Liver (tissue), 9 donors: ENCODE measurements around the gene CHAT. TPM values are rescaled to one million over a fixed set of nuclear protein-coding genes. Genes with fewer than 3 reads are reported as not detected.

ENCODE experiments used
- DNase-seq: peaks from one replicate; pipeline ENCODE4 v3.0.0-alpha.2; 2017; ENCODE audit warnings: low spot score
- H3K27ac ChIP-seq, 2 donors: one replicate each; pipeline ENCODE4 v1.7.0; 2013; ENCODE audit warnings: inconsistent platforms in 2 of 2, low read length in 2 of 2, control low read depth in 1 of 2, low read depth in 1 of 2, mild to moderate bottlenecking in 1 of 2
- H3K27me3 ChIP-seq, 4 donors: one replicate each; pipeline versions ENCODE4 v1.6.1 to v1.7.0; 2013; ENCODE audit warnings: low read length in 3 of 4, inconsistent platforms in 1 of 4, mild to moderate bottlenecking in 1 of 4, moderate library complexity in 1 of 4; ENCODE audit not compliant: control insufficient read depth in 4 of 4, insufficient read depth in 4 of 4
- H3K36me3 ChIP-seq, 4 donors: one replicate each; pipeline versions ENCODE4 v1.6.1 to v1.7.0; 2013; ENCODE audit warnings: low read length in 3 of 4, mild to moderate bottlenecking in 3 of 4, low read depth in 1 of 4, moderate library complexity in 1 of 4; ENCODE audit not compliant: control insufficient read depth in 4 of 4, insufficient read depth in 3 of 4
- H3K4me1 ChIP-seq, 4 donors: one replicate each; pipeline versions ENCODE4 v1.6.1 to v1.7.0; 2013; ENCODE audit warnings: low read length in 3 of 4, mild to moderate bottlenecking in 3 of 4, moderate library complexity in 1 of 4; ENCODE audit not compliant: control insufficient read depth in 4 of 4, insufficient read depth in 4 of 4
- H3K4me3 ChIP-seq, 3 donors: one replicate each; pipeline versions ENCODE4 v1.6.1 to v1.7.0; 2013; ENCODE audit warnings: low read length in 3 of 3, control low read depth in 1 of 3, low read depth in 1 of 3, mild to moderate bottlenecking in 1 of 3
- H3K9ac ChIP-seq, 2 donors: one replicate each; pipeline ENCODE4 v1.7.0; 2013; ENCODE audit warnings: low read length in 2 of 2, mild to moderate bottlenecking in 2 of 2, moderate library complexity in 2 of 2, control low read depth in 1 of 2, low read depth in 1 of 2
- H3K9me3 ChIP-seq, 4 donors: one replicate each; pipeline versions ENCODE4 v1.6.1 to v1.7.0; 2013; ENCODE audit warnings: low read length in 3 of 4; ENCODE audit not compliant: control insufficient read depth in 4 of 4
- ATF3 ChIP-seq: IDR thresholded peaks from 2 replicates; pipeline ENCODE4 v1.6.1; 2016; ENCODE audit warnings: antibody characterized with exemption
- CTCF ChIP-seq: fragments of 150-350 bp; IDR thresholded peaks from 2 replicates; pipeline ENCODE4 v1.5.1; 2017; ENCODE audit warnings: improper control_type of control experiment, low read depth, low read length; ENCODE audit not compliant: missing input control
- EGR1 ChIP-seq, 2 donors: IDR thresholded peaks; 2 replicates each; pipeline ENCODE4 v1.6.1; 2016 to 2018; ENCODE audit warnings: antibody characterized with exemption in 2 of 2, low read depth in 2 of 2
- FOXA1 ChIP-seq: IDR thresholded peaks from 2 replicates; pipeline ENCODE4 v1.6.1; 2016; ENCODE audit warnings: antibody characterized with exemption
- FOXA2 ChIP-seq: IDR thresholded peaks from 2 replicates; pipeline ENCODE4 v1.6.1; 2016; ENCODE audit warnings: antibody characterized with exemption
- GABPA ChIP-seq, 2 donors: IDR thresholded peaks in 1 of 2; conservative IDR thresholded peaks in 1 of 2; 2 replicates each; pipeline ENCODE4 v1.6.1; 2016; ENCODE audit warnings: antibody characterized with exemption in 2 of 2, mild to moderate bottlenecking in 1 of 2, moderate library complexity in 1 of 2
- HNF4A ChIP-seq, 2 donors: conservative IDR thresholded peaks; 2 replicates each; pipeline ENCODE4 v1.6.1; 2016; ENCODE audit warnings: antibody characterized with exemption in 2 of 2, mild to moderate bottlenecking in 2 of 2
- HNF4G ChIP-seq: IDR thresholded peaks from 2 replicates; pipeline ENCODE4 v1.6.1; 2016; ENCODE audit warnings: antibody characterized with exemption
- JUND ChIP-seq, 2 donors: IDR thresholded peaks; 2 replicates each; pipeline ENCODE4 v1.6.1; 2016; ENCODE audit warnings: antibody characterized with exemption in 2 of 2
- MAX ChIP-seq: IDR thresholded peaks from 2 replicates; pipeline ENCODE4 v1.6.1; 2016; ENCODE audit warnings: antibody characterized with exemption
- NR2F2 ChIP-seq: IDR thresholded peaks from 2 replicates; pipeline ENCODE4 v1.6.1; 2016; ENCODE audit warnings: antibody characterized with exemption
- RAD21 ChIP-seq, 2 donors: IDR thresholded peaks; 2 replicates each; pipeline ENCODE4 v1.6.1; 2016; ENCODE audit warnings: antibody characterized with exemption in 2 of 2, mild to moderate bottlenecking in 2 of 2
- REST ChIP-seq: IDR thresholded peaks from 2 replicates; pipeline ENCODE4 v1.6.1; 2016; ENCODE audit warnings: antibody characterized with exemption, mild to moderate bottlenecking
- RXRA ChIP-seq, 2 donors: IDR thresholded peaks; 2 replicates each; pipeline ENCODE4 v1.6.1; 2017 to 2018; ENCODE audit warnings: antibody characterized with exemption in 2 of 2, mild to moderate bottlenecking in 1 of 2
- SP1 ChIP-seq: IDR thresholded peaks from 2 replicates; pipeline ENCODE4 v1.6.1; 2018; ENCODE audit warnings: antibody characterized with exemption, mild to moderate bottlenecking
- TAF1 ChIP-seq: conservative IDR thresholded peaks from 2 replicates; pipeline ENCODE4 v1.6.1; 2016; ENCODE audit warnings: antibody characterized with exemption, mild to moderate bottlenecking
- YY1 ChIP-seq: IDR thresholded peaks from 2 replicates; pipeline ENCODE4 v1.6.1; 2016; ENCODE audit warnings: antibody characterized with exemption, mild to moderate bottlenecking
- ZBTB33 ChIP-seq: IDR thresholded peaks from 2 replicates; pipeline ENCODE4 v1.6.1; 2016; ENCODE audit warnings: antibody characterized with exemption
- WGBS: extraction: QIAGEN DNeasy Blood & Tissue Kit; methylation state at CpG from one replicate; pipeline ENCODE4 v1.1.7; 2013; 5-methylcytosine and 5-hydroxymethylcytosine counted together
- polyA plus RNA-seq, 2 donors: library from polyadenylated mRNA; stranded (reverse) in 1 of 2; unstranded in 1 of 2; fragments of 200-250 nt in 1 of 2; fragments of >200 nt in 1 of 2; fragmentation: Nextera tagmentation in 1 of 2; extraction: Ambion mirVana in 1 of 2; gene quantifications; one replicate each; pipeline versions ENCODE4 v1.2.1 to v1.2.3, GENCODE V29; 2013 to 2015
- total RNA-seq, 2 donors: library from RNA; depleted of rRNA; stranded (reverse); fragments of >200 nt; gene quantifications; one replicate each; pipeline ENCODE4 v1.2.3, GENCODE V29; 2014
- donor health status: healthy.
- donor health status: healthy.
- donor health status: healthy.
- donor health status: healthy.
- donor health status: healthy.

The CHAT gene
- total and polyA plus RNA-seq, 4 donors: not detected

GRCh38 chr10:49662169-49662830 lies 48.5 kb downstream of the CHAT start (continued):
- TF ChIP-seq GABPA (IDR thresholded peaks at IDR 0.05 in 1 of 2, conservative IDR thresholded peaks at IDR 0.05 in 1 of 2) (no peak), MAX (no peak), FOXA1 (no peak), TAF1 (no peak), EGR1 (IDR thresholded peaks at IDR 0.05; ENCODE audit: low read depth in 2 of 2) (no peak), ATF3 (no peak), SP1 (no peak), JUND (IDR thresholded peaks at IDR 0.05) (no peak), NR2F2 (no peak), YY1 (no peak)

- H3K4me1 ChIP-seq: no peaks in the 10 kb centered on the region
- no peaks in the 10 kb centered on the region for H3K27me3 ChIP-seq
- no peaks in the 10 kb centered on the region for H3K36me3 ChIP-seq
- DNase-seq: no peak
- H3K27ac ChIP-seq: no peak overlapping the region
- 84% methylated on average over 6 of the region's 6 CpGs for WGBS
- H3K4me3 ChIP-seq: no peak overlapping the region
- H3K9ac ChIP-seq: no peak overlapping the region
- peaks cover 0 to 5% (median 2%) of the 10 kb centered on the region in 4 donors for H3K9me3 ChIP-seq
- no peak for TF ChIP-seq HNF4A (conservative IDR thresholded peaks at IDR 0.05)
- no peak for TF ChIP-seq ZBTB33
Measured at GRCh38 chr10:49663596-49663995, 49.8 kb downstream of the CHAT start.

- H3K9ac ChIP-seq: no peak overlapping the region
- WGBS: 79% methylated on average over 7 of the region's 7 CpGs
- no peak overlapping the region for H3K4me3 ChIP-seq
- peaks cover 0 to 2% (median 1%) of the 10 kb centered on the region in 4 donors for H3K9me3 ChIP-seq
- no peaks in the 10 kb centered on the region for H3K4me1 ChIP-seq
- DNase-seq: no peak
- H3K27me3 ChIP-seq: no peaks in the 10 kb centered on the region
- no peak for TF ChIP-seq FOXA2
- no peak for TF ChIP-seq MAX
- TF ChIP-seq ZBTB33: no peak
- TF ChIP-seq CTCF: no peak
- no peak for TF ChIP-seq YY1
- TF ChIP-seq RXRA (IDR thresholded peaks at IDR 0.05): no peak
- no peak for TF ChIP-seq REST
- no peak for TF ChIP-seq RAD21 (IDR thresholded peaks at IDR 0.05)
- no peak for TF ChIP-seq HNF4G
- no peak for TF ChIP-seq GABPA (IDR thresholded peaks at IDR 0.05 in 1 of 2, conservative IDR thresholded peaks at IDR 0.05 in 1 of 2)
- no peak overlapping the region for H3K27ac ChIP-seq
- H3K36me3 ChIP-seq: no peaks in the 10 kb centered on the region
Measured at GRCh38 chr10:49664006-49664841, 50.4 kb downstream of the CHAT start.
